Measurements from ENCODE around the gene CD63. TPM values are rescaled to one million over a fixed set of nuclear protein-coding genes. Genes with fewer than 3 reads are reported as not detected.
A peak's percentile ranks its signal among the peaks of the same experiment; 100 is the strongest.

CD63 gene
- total RNA-seq, 1 experiment from 2014 or later, result 869 TPM

GRCh38 chr12:55720894-55721444 lies 7.8 kb downstream of the CD63 start:
- Histone ChIP-seq H3K27ac (ENCODE audit: low read length) (peak overlapping the region; percentile 52), H4K20me1 (ENCODE audit: low read length) (no peaks in the 10 kb centered on the region), H2AFZ (ENCODE audit: low read length) (no peak overlapping the region), H3K36me3 (ENCODE audit: low read depth, low read length) (peaks cover 23% of the 10 kb centered on the region), H3K27me3 (ENCODE audit: low read length) (no peaks in the 10 kb centered on the region), H3K4me2 (ENCODE audit: low read length) (peak overlapping the region; percentile 68), H3K9me3 (ENCODE audit: low read length) (no peaks in the 10 kb centered on the region), H3K4me1 (ENCODE audit: insufficient read depth, low read length) (peaks cover 64% of the 10 kb centered on the region), H3K4me3 (ENCODE audit: low read length) (peak overlapping the region; percentile 31; the same call in 1 of the 2 replicates), H3K9me2 (replicated peaks; ENCODE audit: low read length) (no peaks in the 10 kb centered on the region), H3F3A (ENCODE audit: low read length, unreplicated experiment) (no peaks in the 10 kb centered on the region), H3K79me2 (ENCODE audit: low read length) (no peaks in the 10 kb centered on the region; the same call in 1 of the 2 replicates), H3K9ac (ENCODE audit: low read length) (no peak overlapping the region)
- CTCF ChIA-PET, result interaction anchor here (1.2 to 2.9 kb wide), 4 partner anchors 9 to 39 kb away, joined by 3 to 50 read pairs (median 16); partner anchors contain the start of gene CD63
- ATAC-seq, result peak; percentile 81
- peak; percentile 98 for DNase-seq
- intact Hi-C loops (cut with micrococcal nuclease), result loop anchor here (1.0 kb wide), 2 partner anchors 40 to 61 kb away; a partner anchor contains a TSS
- TF ChIP-seq EZH2 (IDR thresholded peaks at IDR 0.05; ENCODE audit: low read length, unreplicated experiment), result no peak
- TF ChIP-seq, protein P1, sequence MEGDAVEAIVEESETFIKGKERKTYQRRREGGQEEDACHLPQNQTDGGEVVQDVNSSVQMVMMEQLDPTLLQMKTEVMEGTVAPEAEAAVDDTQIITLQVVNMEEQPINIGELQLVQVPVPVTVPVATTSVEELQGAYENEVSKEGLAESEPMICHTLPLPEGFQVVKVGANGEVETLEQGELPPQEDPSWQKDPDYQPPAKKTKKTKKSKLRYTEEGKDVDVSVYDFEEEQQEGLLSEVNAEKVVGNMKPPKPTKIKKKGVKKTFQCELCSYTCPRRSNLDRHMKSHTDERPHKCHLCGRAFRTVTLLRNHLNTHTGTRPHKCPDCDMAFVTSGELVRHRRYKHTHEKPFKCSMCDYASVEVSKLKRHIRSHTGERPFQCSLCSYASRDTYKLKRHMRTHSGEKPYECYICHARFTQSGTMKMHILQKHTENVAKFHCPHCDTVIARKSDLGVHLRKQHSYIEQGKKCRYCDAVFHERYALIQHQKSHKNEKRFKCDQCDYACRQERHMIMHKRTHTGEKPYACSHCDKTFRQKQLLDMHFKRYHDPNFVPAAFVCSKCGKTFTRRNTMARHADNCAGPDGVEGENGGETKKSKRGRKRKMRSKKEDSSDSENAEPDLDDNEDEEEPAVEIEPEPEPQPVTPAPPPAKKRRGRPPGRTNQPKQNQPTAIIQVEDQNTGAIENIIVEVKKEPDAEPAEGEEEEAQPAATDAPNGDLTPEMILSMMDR (conservative IDR thresholded peaks at IDR 0.05; ENCODE audit: low read depth, low read length), result peak; percentile 83
- POLR2A ChIA-PET (ENCODE audit: unreplicated experiment), result interaction anchor here (0.5 to 1.7 kb wide), 3 partner anchors 9 to 639 kb away, joined by 3 to 18 read pairs (median 3); a partner anchor contains a TSS
- no TSS peak for BruUV-seq (replicated peaks)

DNA sequence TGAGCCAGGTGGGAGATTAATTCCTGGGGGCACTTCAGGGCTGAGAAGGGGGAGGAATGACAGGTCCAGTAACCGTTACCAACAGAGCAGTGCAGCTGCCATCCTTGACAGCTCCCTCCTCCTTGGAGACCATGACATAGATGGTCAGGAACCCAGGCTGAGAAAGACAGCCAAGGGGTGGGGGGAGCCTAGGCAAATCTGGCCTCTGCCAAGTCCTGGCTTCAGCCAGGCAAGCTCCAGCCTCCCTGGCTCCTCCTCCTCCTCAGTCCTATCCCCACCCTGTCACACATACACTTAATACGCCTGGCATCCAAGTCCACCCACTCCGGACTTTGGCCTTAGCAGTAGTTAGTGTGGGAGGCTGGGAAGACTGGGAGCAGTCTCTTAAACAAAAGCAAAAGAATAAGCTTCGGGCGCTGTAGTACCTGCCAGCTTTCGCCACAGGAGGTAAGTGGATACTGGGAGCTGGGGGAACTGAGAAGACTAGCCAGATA lies 8.7 kb downstream of the CD63 start, which contains the start of gene RDH5:
Gene RDH5, plus strand, starts transcription at position 323 of the 494 bp plus-strand sequence. CDS start 792 bp downstream, outside the sequence.
- Histone ChIP-seq H2AFZ (ENCODE audit: low read length) (no peak within 1 kb of the TSS), H3K4me1 (ENCODE audit: insufficient read depth, low read length) (peaks cover 72% of the 10 kb centered on the region), H3K36me3 (ENCODE audit: low read depth, low read length) (peaks cover 15% of the 10 kb centered on the region), H3K4me2 (ENCODE audit: low read length) (peak within 1 kb of the TSS; percentile 68), H3K27ac (ENCODE audit: low read length) (peak within 1 kb of the TSS; percentile 52), H3K79me2 (ENCODE audit: low read length) (no peaks in the 10 kb centered on the region), H3K9me2 (replicated peaks; ENCODE audit: low read length) (no peaks in the 10 kb centered on the region), H3F3A (ENCODE audit: low read length, unreplicated experiment) (no peaks in the 10 kb centered on the region), H4K20me1 (ENCODE audit: low read length) (no peaks in the 10 kb centered on the region), H3K4me3 (ENCODE audit: low read length) (peak within 1 kb of the TSS; percentile 31; the same call in 1 of the 2 replicates), H3K9me3 (ENCODE audit: low read length) (no peaks in the 10 kb centered on the region), H3K27me3 (ENCODE audit: low read length) (no peaks in the 10 kb centered on the region), H3K9ac (ENCODE audit: low read length) (no peak within 1 kb of the TSS)
- DNase-seq (peak; percentile 69), ATAC-seq (peak; percentile 5)
- TF ChIP-seq, protein P1 (conservative IDR thresholded peaks at IDR 0.05; ENCODE audit: low read depth, low read length), result no peak
- no peak for TF ChIP-seq EZH2 (IDR thresholded peaks at IDR 0.05; ENCODE audit: low read length, unreplicated experiment)
- ChIA-PET CTCF (interaction anchor here (0.6 to 2.9 kb wide), 5 partner anchors 9 to 992 kb away, joined by 3 to 50 read pairs (median 7); partner anchors contain the start of gene CD63), POLR2A (ENCODE audit: unreplicated experiment) (interaction anchor here (0.6 to 1.7 kb wide), 3 partner anchors 9 to 39 kb away, joined by 3 to 18 read pairs (median 3); a partner anchor contains a TSS)
- intact Hi-C loops (cut with micrococcal nuclease), result no loop called here
- BruUV-seq (replicated peaks), result no TSS peak

- H3K79me2 ChIP-seq (ENCODE audit: low read length), result no peaks in the 10 kb centered on the region
- H3K27ac ChIP-seq (ENCODE audit: low read length), result no peak overlapping the region
- no peak for DNase-seq
- intact Hi-C loops (cut with micrococcal nuclease), result no loop called here
- H3K9me2 ChIP-seq (replicated peaks; ENCODE audit: low read length), result no peaks in the 10 kb centered on the region
- H3K4me2 ChIP-seq (ENCODE audit: low read length), result peak overlapping the region; percentile 58; the same call in 1 of the 2 replicates
- no peak overlapping the region for H3K4me3 ChIP-seq (ENCODE audit: low read length)
- no peak for ATAC-seq
- H3F3A ChIP-seq (ENCODE audit: low read length, unreplicated experiment), result no peaks in the 10 kb centered on the region
- no peaks in the 10 kb centered on the region for H3K9me3 ChIP-seq (ENCODE audit: low read length)
- no peaks in the 10 kb centered on the region for H3K27me3 ChIP-seq (ENCODE audit: low read length)
- H3K9ac ChIP-seq (ENCODE audit: low read length), result no peak overlapping the region
- BruUV-seq (replicated peaks), result no TSS peak
- ChIA-PET POLR2A (ENCODE audit: unreplicated experiment) (interaction anchor here (0.6 to 0.8 kb wide), 2 partner anchors 10 to 38 kb away, joined by 3 read pairs; a partner anchor contains a TSS), CTCF (interaction anchor here (0.6 to 2.9 kb wide), 3 partner anchors 18 to 991 kb away, joined by 3 to 50 read pairs (median 25); a partner anchor contains a TSS)
- peaks cover 7% of the 10 kb centered on the region for H3K36me3 ChIP-seq (ENCODE audit: low read depth, low read length)
- no peak for TF ChIP-seq EZH2phosphoT487 (IDR thresholded peaks at IDR 0.05; ENCODE audit: borderline replicate concordance, low read length)
- TF ChIP-seq, protein P1 (conservative IDR thresholded peaks at IDR 0.05; ENCODE audit: low read depth, low read length), result no peak
- TF ChIP-seq EZH2 (IDR thresholded peaks at IDR 0.05; ENCODE audit: low read length, unreplicated experiment), result no peak
- H3K4me1 ChIP-seq (ENCODE audit: insufficient read depth, low read length), result peaks cover 72% of the 10 kb centered on the region
- no peaks in the 10 kb centered on the region for H4K20me1 ChIP-seq (ENCODE audit: low read length)
- H2AFZ ChIP-seq (ENCODE audit: low read length), result no peak overlapping the region
These were observed 9.4 kb downstream of the CD63 start for GRCh38 chr12:55719371-55719770.

Measured in PC-3 (cell line).